Tibial nerve (tissue), 3 donors: ENCODE measurements around the gene CFAP52.

ENCODE experiments used
- CTCF ChIP-seq, 5 experiments: fragments of 200-600 bp in 3 of 5; fragments of 450-650 bp in 2 of 5; sonication (generic) in 3 of 5; IDR thresholded peaks; one replicate each; pipeline ENCODE4 v1.5.1; 2016 to 2019; ENCODE audit warnings: antibody characterized with exemption in 5 of 5, mild to moderate bottlenecking in 3 of 5, moderate library complexity in 2 of 5
- POLR2A ChIP-seq, 2 donors: fragments of 450-650 bp; IDR thresholded peaks; one replicate each; pipeline ENCODE4 v1.6.1; 2017; ENCODE audit warnings: antibody characterized with exemption in 2 of 2, mild to moderate bottlenecking in 2 of 2, moderate library complexity in 2 of 2

- TF ChIP-seq CTCF (IDR thresholded peaks at IDR 0.05), result no peak
- no peak for TF ChIP-seq POLR2A (IDR thresholded peaks at IDR 0.05)
These were observed 70.6 kb downstream of the CFAP52 start for GRCh38 chr17:9647014-9647413.
